NCI-H2196 (cell line): ENCODE data around the gene SPDYE16.
"Not testable (repeated sequence)": the region's sequence is repeated elsewhere in the genome, so short reads cannot be mapped to it uniquely, and the experiment has no call there.

Experiments
- DNase-seq: peaks from one replicate; lab custom pipeline; 2025; ENCODE audit not compliant: unreplicated experiment; lab: John Stamatoyannopoulos, UW

The SPDYE16 gene

GRCh38 chr7:76551992-76552391 is 8.9 kb upstream of the SPDYE16 start:
- not testable (repeated sequence) for DNase-seq

- not testable (repeated sequence) for DNase-seq
These were observed 6.8 kb upstream of the SPDYE16 start for GRCh38 chr7:76549855-76550248.

- peak; percentile 71 for DNase-seq
These were observed 6.1 kb upstream of the SPDYE16 start for GRCh38 chr7:76549025-76549854.

DNA sequence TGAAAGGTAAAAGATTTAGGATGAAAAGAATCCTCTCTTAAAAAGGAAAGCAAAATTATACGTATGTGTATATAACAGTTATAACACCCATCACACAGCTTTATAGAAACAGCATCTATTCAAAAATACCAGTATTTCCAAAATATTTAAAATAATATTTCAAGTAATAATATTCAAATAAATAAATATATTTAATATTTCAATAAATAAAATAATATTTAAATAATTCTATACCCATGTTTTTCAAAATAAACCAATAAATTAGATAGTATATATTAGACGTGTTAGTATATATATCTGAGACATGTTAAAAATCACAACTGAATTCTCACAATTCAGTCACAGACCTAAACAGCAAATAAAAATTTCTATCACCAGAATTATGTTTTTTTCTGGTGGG is 11.5 kb downstream of the SPDYE16 start:
- DNase-seq: not testable (repeated sequence)

GRCh38 chr7:76526183-76526582 is 16.9 kb downstream of the SPDYE16 start:
- DNase-seq: not testable (repeated sequence)

DNA sequence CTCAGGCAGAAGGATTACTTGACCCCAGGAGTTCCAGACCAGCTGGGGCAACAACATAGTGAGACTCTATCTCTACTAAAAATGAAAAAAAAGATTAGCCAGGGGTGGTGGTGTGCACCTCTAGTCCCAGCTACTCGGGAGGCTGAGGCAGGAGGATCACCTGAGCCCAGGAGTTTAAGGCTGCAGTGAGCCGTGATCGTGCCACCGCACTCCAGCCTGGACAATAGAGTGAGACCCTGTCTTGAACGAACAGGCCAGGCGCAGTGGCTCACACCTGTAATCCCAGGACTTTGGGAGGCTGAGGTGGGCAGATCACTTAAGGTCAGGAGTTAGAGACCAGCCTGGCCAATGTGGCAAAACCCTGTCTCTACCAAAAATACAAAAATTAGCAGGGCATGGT is 26.2 kb downstream of the SPDYE16 start:
- not testable (repeated sequence) for DNase-seq

DNA sequence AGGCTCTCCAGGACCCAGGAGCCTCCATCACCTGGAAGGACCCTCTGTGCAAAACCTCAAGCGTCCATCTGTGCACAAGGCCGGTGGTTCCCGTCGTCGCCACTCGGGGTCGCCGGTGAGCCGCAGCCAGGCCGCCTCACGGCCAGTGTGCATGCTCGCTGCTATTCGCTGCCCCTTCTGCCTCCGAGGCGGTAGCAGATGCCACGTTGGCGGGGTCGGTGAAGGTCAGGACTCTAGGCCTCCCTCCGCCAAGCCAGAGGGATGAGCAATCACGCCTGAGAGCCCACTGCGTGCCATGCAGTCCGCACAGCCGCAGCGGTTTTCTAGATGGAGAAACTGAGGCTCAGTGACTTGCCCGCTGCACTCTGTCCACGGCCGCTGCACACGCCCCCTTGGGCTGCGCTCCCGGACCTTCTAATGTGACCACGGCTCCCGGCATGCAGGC is 27.1 kb downstream of the SPDYE16 start:
- DNase-seq: no peak

DNA sequence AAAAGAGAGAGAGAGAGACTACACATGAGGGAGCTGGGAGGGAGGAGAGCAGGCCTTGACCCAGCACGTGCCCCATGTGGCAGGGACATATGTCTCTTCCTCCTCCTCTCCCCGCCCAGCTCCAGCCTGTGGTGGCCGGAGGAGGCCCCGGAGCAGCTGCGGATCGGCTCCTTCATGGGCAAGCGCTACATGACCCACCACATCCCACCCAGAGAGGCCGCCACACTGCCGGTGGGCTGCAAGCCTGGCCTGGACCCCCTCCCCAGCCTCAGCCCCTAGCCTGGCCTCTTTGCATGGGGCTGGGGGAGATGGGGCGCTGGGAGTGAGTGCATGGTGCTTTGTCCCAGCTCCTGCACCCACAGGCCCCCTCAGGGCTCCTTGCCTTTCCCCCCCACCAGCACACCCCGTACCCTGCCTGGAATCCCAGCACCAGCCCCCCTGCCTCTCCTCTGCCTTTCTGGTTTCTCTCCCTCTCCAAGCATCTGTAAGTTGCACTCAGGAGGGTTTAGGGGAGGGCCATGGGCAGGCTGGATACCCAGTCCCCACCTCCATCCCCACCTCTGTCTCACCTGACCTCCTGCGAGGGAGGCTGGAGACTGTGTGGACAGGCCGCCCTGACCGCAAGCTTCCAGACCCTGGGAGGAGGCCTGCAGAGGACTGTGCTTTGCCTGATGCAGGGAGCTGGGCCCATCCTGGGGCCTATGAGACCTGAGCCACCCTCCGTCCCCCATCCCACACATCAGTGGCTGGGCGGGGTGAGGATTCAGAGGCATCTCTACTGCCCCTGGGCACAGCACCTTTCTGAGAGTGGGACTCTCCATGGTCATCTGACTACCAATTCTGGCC is 27.9 kb downstream of the SPDYE16 start:
- no peak for DNase-seq

- no peak for DNase-seq
These were observed 29.0 kb downstream of the SPDYE16 start for GRCh38 chr7:76513817-76514799.

DNA sequence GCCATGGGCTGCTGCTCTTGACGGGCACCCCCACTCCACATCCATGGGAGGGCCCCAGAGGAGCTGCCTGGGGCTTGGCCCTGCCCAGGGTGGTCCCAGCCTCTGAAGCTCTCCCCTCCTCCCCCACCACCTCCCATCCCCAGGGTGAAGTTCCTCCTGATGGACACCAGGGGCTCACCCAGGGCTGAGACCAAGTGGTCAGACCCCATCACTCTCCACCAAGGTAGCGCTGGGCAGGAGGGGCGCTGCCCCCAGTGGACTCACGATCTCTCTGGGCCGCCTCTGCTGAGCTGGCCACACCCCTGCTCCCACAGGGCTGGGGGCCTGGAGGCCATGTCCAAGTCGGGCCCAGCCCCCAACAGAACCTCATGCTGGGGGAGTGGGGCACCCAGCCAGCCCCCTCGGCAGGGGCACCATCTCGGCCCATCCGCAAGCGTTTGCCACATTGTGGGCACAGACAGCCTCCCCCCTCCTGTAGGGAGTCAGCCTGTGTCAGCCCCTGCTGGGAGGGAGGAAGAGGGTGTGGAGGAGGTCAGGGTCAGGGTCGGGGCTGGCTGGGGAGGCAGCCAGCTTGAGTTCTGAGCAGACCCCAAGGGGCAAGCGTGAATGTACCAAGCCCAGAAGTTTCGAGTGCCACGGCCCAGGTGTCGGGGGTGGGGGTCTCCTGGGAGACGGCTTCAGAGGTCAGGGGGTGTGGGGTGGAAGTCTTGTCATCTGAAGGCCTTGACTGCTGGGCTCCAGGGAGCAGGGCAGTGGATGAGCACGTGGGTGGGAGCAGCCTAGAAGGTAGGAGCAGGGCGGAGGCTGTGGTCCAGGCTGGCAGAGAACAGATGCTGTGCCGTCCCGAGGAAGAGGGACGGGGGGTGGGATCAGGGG is 29.9 kb downstream of the SPDYE16 start:
- DNase-seq: no peak

- DNase-seq: not testable (repeated sequence)
These were observed 30.9 kb downstream of the SPDYE16 start for GRCh38 chr7:76511911-76512885.

GRCh38 chr7:76511200-76511910 is 31.7 kb downstream of the SPDYE16 start:
- DNase-seq: not testable (repeated sequence)

GRCh38 chr7:76509931-76510877 is 32.9 kb downstream of the SPDYE16 start, which contains the start of gene UPK3B:
Gene UPK3B (plus strand): TSS chr7:76510552. CDS start chr7:76510653, 101 bp downstream.
- no peak for DNase-seq

- no peak for DNase-seq
These were observed 35.2 kb downstream of the SPDYE16 start for GRCh38 chr7:76507723-76508406.

DNA sequence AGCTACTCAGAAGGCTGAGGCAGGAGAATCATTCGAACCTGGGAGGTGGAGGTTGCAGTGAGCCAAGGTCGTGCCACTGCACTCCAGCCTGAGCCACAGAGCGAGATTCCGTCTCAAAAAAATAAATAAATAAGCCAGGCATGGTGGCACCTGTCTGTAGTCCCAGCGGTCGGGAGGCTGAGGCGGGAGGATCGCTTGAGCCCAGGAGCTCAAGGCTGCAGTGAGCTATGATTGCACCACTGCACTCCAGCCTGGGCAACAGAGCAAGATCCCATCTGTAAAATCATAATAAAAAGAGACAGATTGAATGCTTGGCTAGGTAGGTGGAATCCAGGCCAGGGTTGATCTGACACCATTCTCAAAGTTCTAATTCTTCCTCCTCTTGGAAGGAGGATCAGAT is 36.5 kb downstream of the SPDYE16 start:
- not testable (repeated sequence) for DNase-seq

DNA sequence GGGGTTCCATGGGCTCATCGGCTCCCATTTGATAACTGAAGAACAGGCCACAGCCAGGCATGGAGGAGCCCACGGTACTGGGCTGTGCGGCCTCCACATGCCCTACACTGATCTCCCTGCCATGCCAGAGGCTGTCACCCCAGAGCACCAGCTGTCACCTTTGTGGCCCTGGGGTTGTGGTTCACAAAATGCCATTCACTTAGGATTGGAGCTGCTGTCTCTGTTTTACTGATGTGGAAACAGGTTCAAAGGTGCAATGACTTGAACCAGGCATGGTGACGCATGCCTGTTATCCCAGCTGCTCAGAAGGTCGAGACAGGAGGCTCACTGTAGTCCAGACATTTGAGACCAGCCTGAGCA is 37.0 kb downstream of the SPDYE16 start:
- no peak for DNase-seq
